K562 (cell line): ENCODE measurements around the gene BRDT.

Experiments
- MYC ChIP-seq, 2 experiments: fragments of 250-450 bp in 1 of 2; sonication (Bioruptor Pico) in 1 of 2; IDR thresholded peaks; 2 replicates each; pipeline versions ENCODE4 v1.5.1 to v1.6.1; 2012 to 2021; ENCODE audit warnings: low read depth in 2 of 2, borderline replicate concordance in 1 of 2, improper control_type of control experiment in 1 of 2, low read length in 1 of 2, mild to moderate bottlenecking in 1 of 2, moderate library complexity in 1 of 2
- XRCC4 ChIP-seq: IDR thresholded peaks from one replicate; pipeline ENCODE4 v1.6.1; 2011; ENCODE audit not compliant: insufficient read depth, insufficient read length; ENCODE audit errors: extremely low read depth
- ZBED1 ChIP-seq: IDR thresholded peaks from 2 replicates; pipeline ENCODE4 v1.6.1; 2014
- TF ChIP-seq, protein P1 (sequence below): fragments of 450-650 bp; formaldehyde crosslinking; IDR thresholded peaks from 2 replicates; pipeline ENCODE4 v1.4.0; 2022; ENCODE audit warnings: missing genetic modification characterization

DNA sequence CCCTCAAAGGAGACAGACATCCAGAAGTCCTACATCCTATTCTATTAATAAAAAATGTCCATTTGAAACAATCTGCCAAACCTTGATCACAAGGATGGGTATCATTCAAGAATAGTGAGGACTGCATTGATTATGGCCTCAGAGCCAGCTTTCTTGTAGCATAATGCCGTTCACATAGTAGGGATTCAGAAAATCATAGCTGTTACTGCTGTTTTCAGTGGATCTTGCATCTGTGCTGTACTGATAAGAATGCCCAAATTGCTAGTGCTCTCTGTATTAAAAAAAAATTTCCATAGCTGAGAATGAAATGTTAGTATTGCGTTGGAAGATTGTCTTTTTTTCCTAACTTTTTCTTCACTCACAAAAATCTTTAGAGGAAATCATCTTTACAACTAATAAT is 19.1 kb downstream of the BRDT start:
- no peak for TF ChIP-seq ZBED1
- no peak for TF ChIP-seq MYC (IDR thresholded peaks at IDR 0.05; ENCODE audit: low read depth, low read length)
- no peak for TF ChIP-seq MYC (CRISPR knock-in tag; IDR thresholded peaks at IDR 0.05; ENCODE audit: borderline replicate concordance, low read depth)
- TF ChIP-seq, protein P1, sequence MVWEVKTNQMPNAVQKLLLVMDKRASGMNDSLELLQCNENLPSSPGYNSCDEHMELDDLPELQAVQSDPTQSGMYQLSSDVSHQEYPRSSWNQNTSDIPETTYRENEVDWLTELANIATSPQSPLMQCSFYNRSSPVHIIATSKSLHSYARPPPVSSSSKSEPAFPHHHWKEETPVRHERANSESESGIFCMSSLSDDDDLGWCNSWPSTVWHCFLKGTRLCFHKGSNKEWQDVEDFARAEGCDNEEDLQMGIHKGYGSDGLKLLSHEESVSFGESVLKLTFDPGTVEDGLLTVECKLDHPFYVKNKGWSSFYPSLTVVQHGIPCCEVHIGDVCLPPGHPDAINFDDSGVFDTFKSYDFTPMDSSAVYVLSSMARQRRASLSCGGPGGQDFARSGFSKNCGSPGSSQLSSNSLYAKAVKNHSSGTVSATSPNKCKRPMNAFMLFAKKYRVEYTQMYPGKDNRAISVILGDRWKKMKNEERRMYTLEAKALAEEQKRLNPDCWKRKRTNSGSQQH (CRISPR knock-in tag), result no peak
- no peak for TF ChIP-seq XRCC4
